ENCODE results near the gene MAD2L1BP.
"Not testable (repeated sequence)": the region's sequence is repeated elsewhere in the genome, so short reads cannot be mapped to it uniquely, and the experiment has no call there.

MAD2L1BP gene

DNA sequence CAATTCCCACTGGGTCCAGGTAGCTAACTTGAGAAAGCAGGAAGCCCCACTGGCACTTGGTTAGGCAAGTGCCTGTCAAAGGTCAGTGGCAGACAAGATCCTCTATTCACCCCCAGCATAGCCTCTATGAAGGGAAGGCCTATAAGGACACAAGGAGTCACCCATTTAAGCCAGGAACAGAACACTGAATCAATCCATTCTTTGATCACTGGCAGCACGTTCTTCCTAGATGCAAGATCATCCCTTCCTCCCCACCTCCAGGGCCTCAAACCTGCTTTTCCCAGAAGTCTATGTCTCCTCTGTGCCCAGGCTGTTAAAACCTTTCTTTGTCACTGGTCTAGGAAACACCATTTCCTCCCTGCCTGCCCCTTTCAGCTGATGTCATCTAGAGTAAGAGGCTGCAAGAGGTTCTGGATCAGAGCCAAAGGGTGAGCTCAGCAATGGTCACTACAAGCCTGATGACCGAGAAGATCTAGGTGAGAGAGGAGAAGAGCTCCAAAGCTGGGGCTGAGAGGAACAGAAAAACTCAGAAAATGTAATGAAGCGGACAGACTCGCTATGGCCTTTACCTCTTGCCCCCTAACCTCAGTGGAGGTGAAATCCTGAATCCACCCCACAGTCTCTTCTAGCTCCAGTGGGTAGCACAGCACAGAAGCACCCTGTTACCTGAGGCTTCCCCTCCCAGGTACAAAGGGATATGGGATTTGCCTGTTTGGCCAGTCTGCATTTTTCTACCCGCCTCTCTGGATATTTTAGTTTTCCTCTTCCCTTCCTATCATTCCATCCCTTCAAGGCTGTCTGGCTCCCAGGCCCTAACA lies 8.4 kb upstream of the MAD2L1BP start:
- no peak for DNase-seq

DNA sequence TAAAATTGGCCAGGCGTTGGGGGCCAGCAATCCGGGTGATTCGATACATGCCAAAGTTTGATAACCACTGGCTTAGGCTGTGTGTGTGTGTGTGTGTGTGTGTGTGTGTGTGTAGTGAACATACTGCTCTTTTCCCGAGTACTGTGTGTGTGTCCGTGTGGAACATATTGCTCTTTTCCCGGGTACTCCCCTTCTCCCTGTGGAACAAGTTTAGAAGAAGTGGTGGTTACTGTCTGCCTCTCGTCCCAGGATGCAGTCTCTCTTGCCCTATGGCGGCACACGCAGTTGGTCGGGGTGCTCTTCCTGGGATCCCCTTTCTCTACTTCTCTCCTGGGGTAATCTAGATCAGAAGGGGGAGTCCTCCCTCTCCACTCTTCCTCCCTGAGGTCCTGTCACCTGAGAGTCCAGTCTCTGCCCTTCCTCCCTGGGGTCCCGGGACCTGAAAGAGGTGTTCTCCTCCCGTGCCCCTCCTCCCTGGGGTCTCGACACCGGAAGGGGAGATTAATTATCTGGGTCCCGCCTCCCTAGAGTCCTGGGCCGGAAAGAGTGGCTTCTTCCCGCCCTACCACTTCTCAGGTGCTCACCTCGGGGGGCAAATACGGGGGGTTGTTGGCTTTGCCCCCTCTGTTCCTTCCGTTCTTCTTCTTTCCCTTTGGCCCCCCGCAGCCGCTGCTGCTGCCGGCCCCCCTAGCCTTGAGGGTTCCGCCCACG lies 7.1 kb upstream of the MAD2L1BP start:
- peak; percentile 46 to 55 for DNase-seq

DNA sequence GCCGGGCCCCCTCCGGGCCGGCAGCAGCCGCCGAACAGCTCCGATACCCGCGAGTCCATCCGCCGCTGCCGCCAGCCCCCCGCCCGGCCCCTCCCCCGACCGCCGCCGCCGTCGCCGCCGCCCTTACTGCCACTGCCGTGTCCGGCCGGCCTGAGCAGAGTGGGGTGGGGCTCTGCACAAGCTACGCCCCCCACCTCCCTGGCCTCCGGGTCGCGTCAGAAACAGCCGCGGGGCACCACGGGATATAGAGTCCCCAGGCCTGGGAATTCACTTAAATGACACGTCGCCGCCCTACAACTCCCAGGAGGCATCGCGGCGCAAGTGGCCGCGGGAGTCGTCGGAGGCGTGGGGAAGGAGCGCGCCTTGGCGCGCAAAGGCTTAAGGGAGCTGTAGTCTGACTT lies 6.5 kb upstream of the MAD2L1BP start, which contains the start of gene GTPBP2:
GTPBP2 (minus strand) TSS at position 161 of the 401 bp plus-strand sequence; CDS start at position 59, 102 bp downstream.
- peak; percentile 97 to 98 for DNase-seq

DNA sequence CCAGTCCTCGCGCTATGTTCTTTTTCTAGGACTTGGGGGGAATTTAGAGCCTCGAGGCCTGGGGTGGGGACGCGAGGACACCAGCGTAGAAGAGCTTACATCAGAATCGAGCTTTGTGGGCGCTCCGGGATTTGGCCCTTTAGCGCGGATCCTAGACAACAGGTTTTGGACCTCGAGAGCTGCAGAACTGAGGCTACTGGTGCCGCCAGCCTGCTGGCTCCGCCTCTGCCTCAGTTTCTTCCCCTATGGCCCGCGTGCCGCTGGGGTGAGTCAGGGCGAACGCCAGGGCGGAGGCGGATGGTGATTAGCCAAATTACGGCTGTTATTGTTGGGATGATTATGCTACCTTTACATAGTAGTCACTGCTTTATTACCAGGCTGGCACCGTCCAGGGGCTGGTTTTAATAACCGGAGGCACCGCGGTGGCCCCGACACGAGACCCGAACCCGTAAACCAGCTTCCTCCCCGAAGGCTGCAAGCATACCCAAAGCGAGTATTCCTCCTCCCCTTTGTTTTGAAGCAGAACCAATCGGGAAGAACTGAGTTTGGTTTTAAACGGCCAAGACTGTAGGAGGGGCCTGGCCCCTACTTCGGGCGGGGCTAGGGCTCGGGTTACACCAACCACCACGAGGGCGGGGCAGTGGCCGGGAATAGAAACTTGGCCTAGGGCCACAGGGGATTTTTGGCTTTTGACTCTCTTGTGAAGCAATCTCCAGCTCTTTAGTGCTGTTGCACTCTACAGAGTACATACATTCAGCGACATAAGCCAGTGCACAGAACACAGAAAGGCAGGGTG lies 5.9 kb upstream of the MAD2L1BP start:
- DNase-seq, result peak; percentile 96 to 98

DNA sequence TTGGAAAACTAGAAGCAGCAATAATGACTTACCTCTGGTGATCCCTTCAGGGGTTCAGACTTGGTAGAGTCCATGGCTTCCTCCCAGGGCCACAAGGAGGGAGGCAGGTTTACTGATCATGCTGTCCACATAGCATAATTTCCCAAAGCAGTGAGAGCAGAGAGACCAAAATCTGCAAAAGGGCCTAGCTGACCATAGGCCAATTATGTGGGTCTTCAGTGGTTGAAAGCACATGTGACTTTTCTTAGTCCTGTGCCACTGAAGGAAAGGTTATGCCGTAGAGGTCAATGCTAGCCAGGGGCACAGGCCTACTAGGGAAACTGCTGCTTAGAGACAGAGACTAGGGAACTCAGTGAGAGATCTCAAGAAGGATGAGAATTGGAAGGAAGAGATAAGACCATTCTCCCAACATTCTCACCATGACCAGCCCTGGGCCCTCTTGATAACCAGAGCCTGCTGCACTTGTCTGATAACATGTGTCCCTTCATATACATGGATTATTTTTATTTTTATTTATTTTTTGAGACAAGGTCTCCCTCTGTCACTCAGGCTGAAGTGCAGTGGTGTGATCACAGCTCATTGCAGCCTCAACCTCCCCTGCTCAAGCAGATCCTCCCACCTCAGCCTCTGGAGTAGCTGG lies 4.5 kb upstream of the MAD2L1BP start:
- DNase-seq, result no peak

DNA sequence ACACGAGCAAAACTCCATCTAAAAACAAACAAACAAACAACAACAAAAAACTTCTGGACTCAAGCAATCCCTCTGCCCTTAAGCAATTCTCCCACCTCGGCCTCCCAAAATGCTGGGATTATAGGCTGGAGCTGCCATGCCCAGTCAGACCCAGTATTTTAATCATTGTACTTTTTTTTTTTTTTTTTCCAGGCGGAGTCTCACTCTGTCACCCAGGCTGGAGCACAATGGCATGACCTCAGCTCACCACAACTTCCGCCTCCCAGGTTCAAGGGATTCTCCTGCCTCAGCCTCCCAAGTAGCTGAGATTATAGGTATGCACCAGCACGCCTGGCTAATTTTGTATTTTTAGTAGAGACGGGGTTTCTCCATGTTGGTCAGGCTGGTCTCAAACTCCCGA lies 2.6 kb upstream of the MAD2L1BP start:
- not testable (repeated sequence) for DNase-seq

DNA sequence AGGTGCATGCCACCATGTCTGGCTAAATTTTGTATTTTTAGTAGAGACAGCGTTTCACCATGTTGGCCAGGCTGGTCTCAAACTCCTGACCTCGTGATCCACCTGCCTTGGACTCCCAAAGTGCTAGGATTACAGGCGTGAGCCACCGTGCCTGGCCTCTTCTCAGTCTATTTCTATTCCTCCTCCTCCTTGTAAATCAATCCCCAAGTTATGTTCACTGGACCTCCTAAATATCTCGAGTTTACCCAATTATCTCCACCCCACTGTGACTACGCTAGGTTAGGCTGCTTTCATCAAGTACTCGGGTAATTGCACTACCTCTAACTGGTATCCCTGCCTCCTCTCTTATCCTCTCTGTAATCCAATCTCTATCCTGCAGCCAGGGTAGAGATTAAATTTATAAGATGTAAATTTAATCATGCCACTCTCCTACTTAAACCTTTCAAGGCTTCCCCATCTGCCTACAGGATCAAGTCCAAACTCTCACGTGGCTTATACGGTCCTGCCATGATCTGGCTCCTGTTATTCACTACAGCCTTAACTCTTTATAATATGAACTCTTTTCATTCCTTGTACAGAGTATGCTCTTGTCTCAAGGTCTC lies 837 bp upstream of the MAD2L1BP start:
- DNase-seq, result no peak

DNA sequence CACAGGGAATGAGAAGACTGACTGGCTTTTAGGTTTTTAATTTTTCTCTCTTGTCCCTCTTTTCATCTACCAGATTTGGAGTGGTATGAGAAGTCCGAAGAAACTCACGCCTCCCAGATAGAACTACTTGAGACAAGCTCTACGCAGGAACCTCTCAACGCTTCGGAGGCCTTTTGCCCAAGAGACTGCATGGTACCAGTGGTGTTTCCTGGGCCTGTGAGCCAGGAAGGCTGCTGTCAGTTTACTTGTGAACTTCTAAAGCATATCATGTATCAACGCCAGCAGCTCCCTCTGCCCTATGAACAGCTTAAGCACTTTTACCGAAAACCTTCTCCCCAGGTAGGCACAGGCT lies 644 bp downstream of the MAD2L1BP start:
- DNase-seq, result peak in 1 of 2 experiments; percentile 15

DNA sequence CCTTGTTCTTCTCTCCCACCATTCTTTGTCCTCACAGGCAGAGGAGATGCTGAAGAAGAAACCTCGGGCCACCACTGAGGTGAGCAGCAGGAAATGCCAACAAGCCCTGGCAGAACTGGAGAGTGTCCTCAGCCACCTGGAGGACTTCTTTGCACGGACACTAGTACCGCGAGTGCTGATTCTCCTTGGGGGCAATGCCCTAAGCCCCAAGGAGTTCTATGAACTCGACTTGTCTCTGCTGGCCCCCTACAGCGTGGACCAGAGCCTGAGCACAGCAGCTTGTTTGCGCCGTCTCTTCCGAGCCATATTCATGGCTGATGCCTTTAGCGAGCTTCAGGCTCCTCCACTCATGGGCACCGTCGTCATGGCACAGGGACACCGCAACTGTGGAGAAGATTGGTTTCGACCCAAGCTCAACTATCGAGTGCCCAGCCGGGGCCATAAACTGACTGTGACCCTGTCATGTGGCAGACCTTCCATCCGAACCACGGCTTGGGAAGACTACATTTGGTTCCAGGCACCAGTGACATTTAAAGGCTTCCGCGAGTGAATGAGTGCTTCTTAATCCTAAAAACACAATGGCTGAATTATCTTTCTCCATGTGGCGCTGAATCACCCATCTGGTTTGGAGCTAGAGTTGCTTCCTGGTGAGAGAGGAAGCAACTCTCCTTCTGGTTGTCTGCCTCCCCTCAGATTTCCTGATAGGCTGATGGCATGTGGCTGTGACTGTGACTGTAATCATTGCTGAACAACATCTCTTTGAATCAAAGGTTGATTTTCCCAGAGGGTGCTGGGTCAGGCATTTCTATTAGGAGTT lies 4.6 kb downstream of the MAD2L1BP start:
- peak; percentile 48 to 51 for DNase-seq

DNA sequence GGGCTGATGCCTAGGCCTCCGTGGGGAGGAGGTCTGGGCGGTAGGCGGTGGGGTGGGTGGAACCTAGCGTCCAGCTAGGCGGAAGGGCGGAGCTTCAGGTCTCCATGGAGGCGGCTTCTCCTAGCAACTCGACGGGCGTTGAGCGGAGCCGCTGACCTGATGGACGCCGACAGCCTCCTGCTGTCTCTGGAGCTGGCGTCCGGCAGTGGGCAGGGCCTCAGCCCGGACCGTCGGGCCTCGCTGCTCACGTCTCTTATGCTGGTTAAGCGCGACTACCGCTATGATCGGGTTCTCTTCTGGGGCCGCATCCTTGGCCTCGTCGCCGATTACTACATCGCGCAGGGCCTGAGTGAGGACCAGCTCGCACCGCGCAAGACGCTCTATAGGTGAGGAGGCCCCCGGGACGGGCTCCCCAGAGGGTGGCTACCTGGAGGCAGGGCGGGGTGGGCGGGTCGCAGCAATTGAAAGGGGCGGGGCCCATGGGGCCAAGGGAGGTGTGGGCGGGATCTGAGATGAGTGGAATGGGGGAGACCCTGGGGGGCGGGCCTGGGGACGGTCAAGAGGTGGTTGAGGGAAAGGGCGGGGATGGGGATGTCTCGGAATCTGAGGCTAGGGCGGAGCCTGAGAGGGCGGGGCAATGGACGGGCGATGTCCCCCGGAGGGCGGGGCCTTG lies 9.4 kb downstream of the MAD2L1BP start, which contains the start of gene RSPH9:
RSPH9 (plus strand) TSS at position 97 of the 673 bp plus-strand sequence; CDS start at position 160, 63 bp downstream.
- no peak for DNase-seq

DNA sequence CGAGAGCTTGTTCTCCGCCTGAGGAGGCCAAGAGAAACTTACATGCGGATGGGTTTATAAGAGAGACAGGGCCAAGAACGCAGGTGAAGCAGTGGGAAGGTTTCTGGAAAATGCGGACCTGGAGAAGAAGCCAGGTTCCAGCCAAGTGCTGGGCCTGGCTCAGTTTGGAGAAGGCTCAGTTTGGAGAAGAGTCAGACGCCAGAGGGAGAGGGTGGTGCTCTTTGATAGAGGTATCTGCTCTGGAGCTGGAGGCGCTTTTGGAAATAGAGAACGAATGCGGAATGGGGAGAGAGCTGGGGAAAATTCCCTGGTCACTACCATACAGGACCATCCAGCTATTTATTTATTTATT lies 9.9 kb downstream of the MAD2L1BP start:
- no peak for DNase-seq

DNA sequence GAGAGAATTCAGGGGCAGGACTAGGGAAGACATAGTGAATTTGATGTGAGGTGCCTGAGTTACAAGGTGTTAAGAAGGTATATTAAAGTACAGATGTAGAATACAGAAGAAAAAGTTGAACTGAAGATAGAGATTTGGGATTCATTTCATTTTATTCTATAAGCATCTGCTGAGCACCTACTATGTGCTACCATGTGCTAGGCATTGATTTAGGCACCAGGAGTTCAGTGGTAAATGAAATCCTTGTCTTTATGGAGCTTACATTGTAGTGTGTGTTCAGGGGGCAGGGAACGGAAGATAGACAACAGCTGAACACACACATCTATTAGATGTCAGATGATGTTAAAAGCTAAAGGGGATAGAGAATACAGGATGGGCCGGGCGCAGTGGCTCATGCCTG lies 12.0 kb downstream of the MAD2L1BP start:
- no peak for DNase-seq

DNA sequence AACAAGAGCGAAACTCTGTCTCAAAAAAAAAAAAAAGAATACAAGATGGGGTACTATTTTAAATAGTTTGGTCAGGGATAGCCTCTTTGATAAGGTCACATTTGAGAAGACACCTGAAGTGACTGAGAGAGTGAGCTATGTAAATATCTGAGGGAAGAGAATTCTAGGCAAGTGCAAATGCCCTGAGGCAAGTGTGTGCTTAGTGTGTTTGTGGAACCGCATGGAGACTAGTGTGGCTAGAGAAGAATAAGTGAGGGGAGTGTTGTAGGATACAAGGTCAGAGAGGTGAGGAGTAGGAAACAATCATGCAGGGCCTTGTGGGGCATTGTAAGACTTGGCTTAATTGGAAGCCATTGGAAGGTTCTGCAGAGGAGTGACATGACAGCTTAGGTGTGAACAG lies 12.6 kb downstream of the MAD2L1BP start:
- no peak for DNase-seq

DNA sequence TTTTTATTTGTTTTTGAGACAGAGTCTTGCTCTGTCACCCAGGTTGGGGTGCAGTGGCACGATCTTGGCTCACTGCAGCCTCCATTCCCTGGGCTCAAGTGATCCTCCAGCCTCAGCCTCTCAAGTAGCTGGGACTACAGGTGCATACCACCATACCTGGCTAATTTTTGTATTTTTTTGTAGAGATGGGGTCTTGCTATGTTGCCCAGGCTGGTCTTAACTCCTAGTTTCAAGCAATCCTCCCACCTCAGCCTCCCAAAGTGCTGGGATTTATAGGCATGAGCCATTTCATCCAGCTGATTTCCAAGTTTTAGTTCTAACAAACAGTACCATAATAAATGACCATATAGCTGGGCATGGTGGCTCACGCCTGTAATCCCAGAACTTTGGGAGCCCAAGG lies 17.2 kb downstream of the MAD2L1BP start:
- DNase-seq, result not testable (repeated sequence)

DNA sequence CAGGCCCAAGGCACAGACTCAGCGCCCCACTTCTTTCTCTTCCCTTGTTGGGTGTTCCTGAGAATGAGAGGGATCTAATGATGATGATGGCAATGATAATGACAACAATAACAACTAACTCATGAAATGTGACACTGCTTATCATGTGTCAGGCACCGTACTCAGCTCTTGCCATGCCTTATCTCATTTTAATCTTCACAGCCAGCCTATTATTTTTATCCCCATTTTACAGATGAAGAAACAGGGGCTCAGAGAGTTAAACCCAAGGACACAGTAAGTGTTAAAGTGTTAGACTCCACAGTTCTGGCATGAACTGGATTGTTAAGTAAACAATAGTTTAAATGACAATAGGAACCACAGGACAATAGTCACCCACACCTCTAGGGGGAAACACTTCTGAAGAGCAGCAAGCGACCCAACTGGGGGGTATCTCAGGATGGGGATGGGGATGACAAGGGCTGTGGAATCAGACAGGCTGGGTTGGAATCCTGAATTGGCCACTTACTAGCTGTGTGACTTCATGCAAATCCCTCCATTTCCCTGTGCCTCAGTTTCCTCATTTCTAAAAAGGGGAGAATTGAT lies 21.7 kb downstream of the MAD2L1BP start:
- DNase-seq, result no peak

DNA sequence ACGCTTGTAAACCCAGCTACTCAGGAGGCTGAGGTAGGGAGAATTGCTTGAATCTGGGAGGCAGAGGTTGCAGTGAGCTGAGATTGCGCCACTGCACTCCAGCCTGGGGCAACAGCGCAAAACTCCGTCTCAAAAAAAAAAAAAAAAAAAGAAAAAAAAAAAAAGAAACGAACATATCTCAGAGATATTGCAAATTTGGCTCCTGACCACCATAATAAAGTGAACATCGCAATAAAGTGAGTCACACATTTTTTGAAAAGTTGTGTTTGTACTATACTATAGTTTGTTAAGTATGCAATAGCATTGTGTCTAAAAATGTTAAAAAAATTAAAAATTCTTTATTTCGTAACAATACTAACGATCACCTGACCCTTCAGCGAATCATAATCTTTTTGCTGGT lies 22.5 kb downstream of the MAD2L1BP start:
- no peak for DNase-seq

DNA sequence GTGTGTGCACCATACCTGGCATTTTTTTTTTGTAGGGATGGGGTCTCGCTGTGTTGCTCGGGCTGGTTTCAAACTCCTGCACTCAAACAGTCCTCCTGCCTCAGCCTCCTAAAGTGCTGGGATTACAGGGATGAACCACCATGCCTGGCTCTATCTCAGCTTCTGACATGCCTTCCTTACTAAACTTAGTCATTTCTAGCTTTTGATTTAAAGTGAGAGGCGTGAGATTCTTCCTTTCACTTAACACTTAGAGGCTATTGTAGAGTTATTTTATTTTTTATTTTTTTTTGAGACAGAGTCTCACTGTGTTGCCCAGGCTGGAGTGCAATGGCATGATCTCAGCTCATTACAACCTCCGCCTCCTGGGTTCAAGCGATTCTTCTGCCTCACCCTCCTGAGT lies 27.3 kb downstream of the MAD2L1BP start:
- DNase-seq, result not testable (repeated sequence)

DNA sequence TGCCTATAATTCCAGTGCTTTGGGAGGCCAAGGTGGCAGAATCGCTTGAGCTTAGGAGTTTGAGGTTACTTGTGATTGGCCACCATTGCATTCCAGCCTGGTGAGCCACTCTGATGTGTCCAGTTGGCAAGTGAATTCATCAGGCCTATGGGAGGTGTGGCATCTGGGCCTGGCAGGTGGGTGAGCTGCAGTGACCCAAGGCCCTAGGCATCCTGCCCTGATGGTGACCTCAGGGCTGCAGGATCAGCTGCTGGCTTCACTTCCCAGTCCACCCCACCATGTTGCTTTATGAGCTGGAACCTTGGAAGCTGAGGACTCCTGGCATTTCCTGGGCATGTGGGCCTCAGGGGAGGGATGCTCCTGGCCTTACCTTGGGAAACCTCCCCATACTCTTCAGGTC lies 29.7 kb downstream of the MAD2L1BP start:
- no peak for DNase-seq

DNA sequence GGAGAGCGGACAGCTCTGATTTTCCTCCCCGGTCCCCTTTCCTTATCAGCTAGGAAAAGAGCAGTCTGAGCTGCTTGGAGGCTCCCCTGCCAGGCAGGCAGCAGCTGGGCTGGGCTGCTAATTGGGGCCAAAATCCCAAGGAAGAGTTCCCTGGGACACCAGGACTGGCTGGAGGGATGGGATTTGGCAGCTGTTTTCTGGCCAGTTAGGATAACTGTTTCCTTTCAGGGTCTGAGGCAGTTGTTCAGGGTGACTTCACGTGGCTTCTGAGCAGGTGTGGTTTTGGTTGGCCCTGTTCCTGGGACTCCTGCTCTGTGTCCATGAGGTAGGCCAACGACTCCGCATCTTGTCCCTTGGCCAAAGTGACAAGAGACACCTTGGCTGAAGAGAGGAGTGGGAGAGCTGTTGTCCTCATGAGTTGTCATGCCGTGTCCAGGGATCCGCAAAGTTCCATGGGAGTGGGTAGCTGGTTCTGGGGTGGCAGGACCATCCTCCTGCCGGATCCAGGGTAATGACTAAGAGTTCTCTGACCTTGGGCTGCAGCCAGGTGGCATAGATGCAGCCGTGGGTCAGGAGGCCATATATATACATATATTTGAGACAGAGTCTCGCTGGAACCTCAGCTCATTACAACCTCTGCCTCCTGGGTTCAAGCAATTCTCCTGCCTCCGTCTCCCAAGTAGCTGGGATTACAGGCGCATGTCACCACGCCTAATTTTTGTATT lies 30.7 kb downstream of the MAD2L1BP start:
- DNase-seq, result no peak
